Left hindlimb (tissue), 1 donor: ENCODE data around the gene KRTAP19-8.

Experiments used
- DNase-seq: peaks from one replicate; pipeline ENCODE4 v3.0.0-alpha.2; 2018

Gene KRTAP19-8, protein sequence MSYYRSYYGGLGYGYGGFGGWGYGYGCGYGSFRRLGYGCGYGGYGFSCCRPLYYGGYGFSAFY

DNA sequence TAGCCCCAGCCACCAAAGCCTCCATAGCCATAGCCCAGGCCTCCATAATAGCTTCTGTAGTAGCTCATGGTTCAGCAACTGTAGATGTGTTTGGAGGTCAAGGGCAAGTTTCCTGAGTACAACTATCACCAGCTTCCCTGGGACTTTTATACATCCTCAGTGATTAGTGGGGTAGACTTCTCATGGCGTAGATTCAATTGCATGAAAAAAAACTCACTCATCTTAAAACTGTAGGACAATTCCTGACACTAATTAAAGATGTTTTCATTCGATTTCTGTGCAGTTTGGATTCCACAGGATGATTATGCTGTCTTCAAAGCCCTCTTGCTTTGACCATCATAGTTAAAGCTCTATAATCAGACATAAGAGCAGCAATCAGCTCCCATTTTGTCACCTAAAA, at the start of gene KRTAP19-8:
Gene KRTAP19-8, minus strand, starts transcription at position 101 of the 400 bp plus-strand sequence. Its CDS starts 33 bp downstream, at position 68.
- no peak for DNase-seq

DNA sequence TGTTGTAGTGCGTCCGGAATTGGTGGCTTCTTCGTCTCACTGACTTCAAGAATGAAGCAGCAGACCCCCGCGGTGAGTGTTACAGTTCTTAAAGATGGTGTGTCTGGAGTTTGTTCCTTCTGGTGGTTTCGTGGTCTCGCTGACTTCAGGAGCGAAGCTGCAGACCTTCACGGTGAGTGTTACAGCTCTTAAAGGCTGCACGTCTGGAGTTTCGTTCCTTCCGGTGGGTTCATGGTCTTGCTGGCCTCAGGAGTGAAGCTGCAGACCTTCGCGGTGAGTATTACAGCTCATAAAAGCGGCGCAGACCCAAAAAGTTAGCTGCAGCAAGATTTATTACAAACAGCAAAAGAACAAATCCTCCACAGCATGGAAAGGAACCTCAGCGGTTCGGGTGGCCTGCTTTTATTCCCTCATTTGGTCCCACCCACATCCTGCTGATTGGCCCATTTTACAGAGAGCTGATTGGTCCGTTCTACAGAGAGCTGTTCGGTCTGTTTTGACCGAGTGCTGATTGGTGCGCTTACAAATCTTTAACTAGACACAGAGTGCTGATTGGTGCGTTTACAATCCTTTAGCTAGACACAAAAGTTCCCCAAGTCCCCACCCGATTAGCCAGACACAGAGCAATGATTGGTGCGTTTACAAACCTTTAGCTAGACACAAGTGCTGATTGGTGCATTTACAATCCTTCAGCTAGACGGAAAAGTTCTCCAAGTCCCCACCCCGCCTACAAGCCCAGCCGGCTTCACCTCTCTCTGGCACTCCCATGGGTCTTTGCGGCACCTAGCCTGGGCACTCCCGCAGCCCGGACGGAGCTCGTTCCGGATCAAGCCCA, 49.6 kb upstream of the KRTAP19-8 start:
- no peak for DNase-seq

DNA sequence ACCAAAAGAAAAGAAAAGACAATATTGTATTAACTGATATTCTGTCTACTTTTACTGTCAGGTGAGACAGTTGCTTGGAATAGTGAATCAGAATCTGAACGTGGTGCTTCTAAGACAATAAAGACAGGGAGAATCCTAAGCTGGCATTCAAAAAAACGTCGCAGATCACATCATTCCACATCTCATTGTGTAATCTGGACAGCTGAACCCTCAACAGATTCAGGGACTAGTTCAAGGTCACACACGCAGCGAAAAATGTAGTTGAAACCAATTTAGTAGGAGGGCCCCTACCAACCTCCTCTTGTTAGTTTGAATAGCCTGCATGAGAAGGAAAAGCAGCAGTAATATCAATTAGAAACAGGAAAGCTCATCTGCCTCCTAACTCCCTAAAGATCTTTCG, 46.4 kb upstream of the KRTAP19-8 start:
- no peak for DNase-seq

DNA sequence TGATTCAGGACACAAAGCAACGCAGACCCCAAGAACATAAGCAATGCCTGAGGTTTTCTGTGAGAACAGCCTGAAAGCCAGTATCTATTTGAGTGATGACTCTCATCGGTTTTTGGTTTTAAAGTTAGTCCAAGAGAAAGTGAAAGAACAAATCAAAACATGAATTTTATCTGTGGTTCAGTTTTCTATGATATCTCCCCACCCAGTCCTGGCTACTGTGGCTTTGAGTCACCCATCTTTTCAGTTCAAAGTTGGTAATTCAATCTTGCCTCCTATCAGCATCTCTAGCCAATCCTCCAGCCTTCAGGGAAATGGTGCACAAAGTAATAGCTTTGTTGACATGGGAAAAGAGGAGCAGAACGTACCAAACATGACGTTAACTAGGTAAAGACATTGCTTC, 40.5 kb upstream of the KRTAP19-8 start:
- no peak for DNase-seq

DNA sequence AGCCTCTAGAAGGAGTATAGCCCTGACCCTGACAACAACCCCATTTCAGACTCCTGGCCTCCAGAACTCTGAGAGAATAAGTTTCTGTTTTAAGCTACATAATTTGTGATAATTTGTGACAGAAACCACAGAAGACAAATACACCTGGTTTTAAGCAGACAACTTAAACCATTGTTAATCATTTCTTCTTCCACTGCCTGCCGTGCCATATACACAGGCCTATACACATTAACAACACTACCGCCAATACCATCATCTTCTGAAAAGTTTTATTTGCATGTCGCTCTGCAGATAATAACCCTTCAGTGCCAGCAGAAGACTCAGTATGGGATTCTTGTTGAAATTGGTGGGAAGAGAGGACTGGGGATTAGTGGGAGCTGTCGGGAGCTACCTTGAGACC, 39.9 kb upstream of the KRTAP19-8 start:
- DNase-seq = no peak

DNA sequence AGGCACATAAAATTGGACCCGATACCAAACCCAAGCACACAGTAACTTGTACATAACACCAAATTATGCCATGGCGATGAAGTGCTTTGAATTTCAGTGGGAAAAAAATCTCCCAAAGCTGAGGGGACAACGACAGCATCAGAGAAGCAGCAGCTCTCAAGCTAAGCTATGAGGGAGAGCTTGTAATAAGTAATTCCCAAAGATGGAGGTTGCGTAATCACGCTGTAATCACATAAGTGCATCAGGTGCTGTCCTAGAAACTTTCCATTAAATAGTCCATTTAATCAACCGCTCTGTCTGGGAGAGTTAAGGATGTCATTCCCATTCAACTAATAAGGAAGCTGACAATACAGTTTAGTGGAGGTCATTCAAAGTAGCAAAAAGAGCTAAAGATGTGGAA, 37.6 kb upstream of the KRTAP19-8 start:
- DNase-seq = no peak

DNA sequence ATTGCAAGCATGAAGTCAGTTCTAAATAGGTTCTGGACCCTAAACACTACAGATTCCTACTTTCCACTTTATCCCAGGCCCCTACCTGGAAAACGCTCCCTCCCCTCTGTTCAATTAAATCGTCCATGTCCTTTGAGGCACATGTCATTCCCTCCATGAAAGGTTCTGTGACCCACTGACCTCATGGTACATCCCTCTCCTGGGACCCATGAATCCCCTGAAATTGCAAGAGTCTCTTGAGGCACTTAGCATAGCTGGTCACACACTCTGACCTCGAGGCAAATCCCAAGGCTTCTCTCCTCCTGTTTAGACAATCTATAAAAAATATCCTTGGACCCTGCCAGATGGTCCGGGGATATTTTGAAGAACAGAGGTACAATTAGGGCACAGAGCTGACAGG, 34.3 kb upstream of the KRTAP19-8 start:
- DNase-seq = no peak

DNA sequence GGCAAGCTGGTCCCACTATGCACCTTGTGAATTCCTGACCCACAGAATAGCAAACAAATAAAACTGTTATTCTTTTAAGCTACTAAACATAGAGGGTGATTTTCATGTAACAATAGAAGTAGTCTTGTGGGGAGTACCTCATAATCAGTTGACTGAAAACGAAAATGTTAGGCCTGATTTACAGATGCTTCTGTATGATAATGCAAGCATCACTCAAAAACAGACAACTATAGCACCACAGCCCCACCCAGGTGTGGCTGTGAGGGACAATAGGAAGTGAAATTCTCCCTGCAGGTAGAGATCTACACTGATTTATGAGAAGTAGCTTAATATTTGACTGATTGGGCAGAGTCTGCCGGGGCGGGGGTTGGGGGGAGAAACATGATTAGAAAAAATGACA, 26.5 kb upstream of the KRTAP19-8 start:
- no peak for DNase-seq

DNA sequence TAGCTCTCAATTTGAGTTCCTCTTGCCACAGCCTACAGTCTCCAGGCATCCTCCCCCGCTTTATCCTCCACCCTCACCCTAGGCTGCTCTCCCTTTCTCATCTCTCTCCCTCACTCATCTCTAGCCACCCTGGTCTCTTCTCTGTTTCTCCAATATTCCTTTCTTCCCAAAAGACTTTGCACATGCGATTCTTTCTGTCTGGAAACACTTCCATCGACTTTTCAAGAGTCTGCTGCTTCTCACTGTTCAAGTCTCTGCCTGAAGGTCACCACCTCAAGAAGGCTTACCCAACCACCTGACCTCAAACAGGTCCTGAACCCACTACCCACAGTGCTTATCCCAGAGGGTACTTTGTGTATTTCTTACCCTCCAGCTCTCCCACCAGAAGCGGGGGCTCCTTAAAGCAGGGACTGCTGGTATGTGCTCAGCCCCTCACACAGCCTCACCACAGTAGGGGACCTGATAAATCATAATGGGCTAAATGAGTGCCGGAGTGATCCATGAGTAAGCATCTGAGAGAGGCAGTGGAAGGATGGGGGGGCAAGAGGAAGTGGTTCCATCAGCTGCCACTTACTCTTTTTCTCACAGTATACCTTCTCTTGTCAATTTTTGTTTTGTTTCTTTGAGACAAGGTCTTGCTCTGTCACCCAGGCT, 14.3 kb upstream of the KRTAP19-8 start:
- DNase-seq = no peak

DNA sequence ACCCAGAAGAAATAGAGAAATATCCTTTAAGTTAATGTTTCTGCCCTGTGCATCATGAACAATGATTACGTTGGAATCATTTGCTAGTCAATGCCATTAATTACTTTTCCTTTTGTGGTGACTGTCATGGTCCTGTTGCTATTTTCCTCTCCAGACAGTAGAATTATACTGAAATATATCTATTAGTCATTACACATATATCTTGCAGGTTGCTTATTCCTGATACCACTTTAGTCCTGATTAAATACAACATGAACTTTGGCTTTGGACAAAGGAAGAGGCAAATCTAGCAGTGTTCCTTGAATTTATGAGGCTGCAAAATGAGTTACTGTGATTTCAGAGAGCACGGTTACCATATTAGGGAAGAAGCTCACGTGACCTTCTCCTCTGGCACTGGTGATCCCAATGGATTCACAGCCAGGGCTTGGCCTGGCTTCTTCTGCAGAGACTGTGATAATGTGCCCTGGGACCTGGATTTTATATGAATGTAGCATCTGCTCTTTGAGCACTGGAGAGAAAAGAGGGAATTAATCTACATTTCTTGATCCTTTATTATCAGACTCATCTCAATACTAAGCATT, 12.4 kb upstream of the KRTAP19-8 start:
- no peak for DNase-seq

DNA sequence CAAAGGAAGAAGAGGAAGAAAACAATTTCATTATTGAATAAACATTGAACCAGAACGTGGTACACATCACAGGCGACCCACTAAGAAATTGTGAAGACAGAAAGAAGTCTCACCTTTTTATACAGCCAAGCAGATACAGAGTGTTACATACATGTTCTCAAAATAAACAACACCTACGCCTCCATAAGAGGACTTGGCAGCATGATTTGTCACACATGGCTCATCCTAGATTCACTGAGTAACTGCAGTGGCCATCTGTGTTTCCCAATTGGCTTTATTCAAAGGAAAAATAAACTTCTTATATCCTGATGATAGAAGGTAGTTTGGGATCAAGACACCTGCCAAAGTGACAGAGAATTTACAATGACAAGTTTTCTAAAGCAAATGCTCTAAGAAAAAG, 7.6 kb upstream of the KRTAP19-8 start:
- DNase-seq = no peak

DNA sequence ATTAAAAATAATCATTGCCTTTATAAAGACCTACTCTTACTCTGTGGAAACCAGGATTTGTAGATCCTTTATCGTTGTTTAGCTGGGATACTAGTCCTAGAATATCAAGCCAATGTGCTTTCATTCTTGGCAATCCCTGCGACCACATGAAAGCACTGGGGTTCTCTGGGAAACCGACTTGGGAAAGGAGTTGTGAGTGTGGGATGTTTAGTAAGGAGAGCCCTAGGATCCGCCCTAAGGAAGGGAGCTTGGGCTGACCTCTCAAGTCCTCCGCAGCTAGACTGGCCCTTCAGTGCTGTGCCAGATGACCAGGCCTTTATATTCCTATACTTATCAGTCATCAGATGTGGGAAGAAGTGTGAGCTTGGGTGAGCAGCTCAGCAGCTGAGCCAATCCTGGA, 5.2 kb upstream of the KRTAP19-8 start:
- no peak for DNase-seq

DNA sequence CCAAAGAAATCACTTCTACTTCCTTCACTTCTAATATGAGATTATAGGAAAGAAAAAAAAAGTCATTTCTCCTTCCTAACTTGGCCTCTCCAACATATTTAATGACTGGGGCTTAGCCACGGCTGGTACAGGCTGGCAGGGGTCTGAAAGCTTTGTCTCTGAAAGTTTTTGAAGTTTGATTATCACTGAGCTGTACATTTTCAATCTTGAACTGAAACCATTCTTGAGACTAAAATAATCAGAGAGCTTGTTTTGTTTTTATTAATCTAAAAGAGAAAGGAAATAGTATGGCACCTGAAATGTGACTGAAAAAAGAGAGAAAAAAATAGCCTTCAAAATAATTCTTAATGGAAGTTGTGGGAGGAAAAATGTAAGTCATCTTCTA, 3.8 kb upstream of the KRTAP19-8 start:
- no peak for DNase-seq

DNA sequence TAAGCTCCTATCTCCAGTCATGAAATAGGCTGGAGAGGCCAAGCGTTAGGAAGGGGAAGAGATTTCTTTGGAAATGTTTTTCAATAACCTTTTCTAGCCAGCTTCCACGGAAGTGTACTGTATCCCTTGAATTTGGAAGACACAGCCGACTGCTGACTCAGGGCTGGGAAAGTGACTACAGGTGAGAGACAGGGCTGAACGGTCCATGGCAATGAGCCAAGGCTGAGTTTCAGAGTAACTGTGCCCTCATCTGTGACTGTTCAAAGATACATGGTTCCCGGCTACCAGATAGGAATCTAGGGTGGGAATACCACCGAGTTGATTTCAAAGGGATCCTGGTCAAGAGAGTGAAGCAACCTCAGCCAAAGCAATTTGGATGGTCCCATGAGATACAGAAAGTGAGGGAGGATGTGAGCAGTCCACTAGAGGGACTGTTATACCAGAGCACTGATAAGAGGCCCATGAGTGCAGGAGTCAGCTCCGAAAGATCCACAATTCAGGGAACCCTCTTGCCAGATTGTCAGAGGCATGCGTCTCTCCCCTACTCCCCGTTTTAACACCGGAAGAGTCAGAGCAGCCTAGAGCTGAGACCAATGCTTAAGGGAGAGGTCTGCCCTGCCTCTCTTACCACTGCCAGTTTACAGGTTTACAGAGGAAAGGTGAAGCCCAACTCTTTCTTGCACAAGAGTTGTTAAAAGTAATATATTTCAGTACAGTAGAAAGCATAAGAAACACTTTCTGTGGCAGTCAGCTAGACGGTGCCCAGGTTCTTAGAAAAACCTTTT, 3.2 kb upstream of the KRTAP19-8 start:
- no peak for DNase-seq

DNA sequence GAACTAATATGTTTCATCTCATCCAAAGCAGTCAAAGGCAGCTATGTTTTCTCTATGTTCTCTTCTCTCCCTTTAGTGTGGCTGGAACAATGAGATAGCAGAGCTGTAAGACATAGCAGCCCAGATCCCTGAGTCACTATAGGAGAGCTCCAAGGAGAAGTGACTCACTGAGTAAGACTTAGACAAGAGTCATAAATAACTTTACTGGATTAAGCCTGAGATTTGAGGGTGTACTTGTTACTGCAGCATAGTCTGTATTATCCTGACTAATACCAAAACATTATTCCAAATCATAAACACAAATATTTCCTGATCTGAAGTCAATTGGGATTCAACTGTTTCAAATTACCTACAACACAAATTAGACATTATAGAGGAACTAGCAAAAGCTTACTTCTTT, 3.9 kb downstream of the KRTAP19-8 start:
- no peak for DNase-seq

DNA sequence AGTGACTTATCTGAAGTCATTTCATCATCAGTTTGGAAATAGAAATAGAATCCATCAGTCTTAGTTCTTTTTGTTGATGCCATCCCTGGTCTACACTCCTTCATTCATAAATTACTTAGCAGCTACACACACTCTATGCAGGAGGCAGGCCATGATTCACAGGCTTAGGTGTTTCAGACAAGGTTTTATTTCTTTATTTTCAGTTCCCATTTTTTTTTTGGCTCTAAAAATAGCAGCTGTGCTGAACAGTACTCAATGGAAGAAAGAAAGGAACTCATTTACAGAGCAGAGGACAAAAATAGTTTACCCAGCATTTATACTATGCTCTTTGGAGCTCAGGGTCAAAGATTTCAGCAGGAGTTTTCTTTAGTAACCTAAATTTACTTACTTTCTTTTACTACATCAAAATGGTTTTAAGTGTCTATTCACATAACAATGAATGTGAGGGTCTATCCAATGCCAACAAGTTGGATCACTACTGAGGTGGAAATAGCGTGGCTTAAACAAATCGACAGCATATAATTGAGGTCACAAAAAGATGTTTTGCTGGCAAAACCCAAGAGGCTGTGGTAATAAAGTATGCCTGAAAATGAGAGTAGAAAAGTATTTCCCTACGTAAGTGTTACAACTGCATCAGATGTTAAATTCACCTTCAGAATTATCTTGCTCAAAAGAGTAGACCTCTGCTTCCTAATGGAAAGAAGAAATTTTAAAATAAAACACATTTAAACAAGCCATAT, 7.7 kb downstream of the KRTAP19-8 start:
- no peak for DNase-seq

DNA sequence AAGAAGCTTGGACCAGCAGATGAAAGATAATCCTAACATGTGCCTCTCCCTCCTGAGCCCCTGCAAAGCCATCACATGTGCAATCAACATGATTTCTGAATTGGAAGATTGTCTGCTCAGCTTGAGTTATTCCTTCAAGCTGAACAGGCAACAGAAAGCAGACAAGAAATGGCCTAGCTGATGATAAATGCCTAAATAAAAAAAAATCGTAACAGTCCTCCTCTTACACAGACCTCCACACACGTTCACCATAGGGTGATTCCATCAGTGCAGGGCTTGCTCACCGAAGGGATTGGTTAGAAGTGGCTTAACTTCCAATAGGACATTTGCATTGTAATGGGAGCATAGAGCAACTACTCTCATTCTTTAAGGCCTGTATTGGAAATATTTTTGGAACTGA, 14.6 kb downstream of the KRTAP19-8 start:
- no peak for DNase-seq

DNA sequence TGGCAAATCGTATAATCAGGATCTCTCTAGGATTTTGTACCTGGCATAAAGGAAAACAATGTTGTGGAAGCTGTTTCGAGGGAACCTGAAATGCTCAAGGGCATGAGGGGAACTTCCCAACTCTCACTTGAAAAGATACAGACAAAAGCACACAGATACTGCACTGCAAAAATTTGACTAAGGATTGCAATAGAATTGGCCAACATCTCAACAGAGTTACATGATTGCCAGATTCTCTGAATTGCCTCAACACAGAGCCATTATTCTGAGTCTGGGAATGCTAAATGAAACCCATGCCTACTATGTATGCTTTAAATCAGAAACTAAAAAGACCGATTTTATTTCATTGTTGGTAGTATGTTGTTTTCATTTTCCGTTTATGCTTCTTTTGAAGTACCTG, 16.0 kb downstream of the KRTAP19-8 start:
- no peak for DNase-seq

DNA sequence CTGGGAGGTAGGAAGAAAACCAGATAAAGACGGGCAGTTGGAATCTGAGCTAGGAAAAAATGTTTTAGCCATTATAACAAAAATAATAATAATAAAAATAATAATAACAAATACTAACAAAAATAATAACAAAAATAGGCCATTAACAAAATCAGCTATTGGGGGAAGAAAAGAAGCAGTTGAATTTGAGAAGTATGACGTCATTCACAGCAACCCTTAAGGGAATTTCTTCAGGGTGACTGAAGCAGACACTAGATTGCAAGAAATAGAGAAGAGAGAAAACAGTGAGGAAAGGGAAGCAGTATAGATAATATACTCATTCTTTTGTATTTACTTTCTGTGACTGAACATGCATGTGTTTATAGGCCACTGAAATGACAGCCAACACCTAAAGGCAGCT, 20.0 kb downstream of the KRTAP19-8 start:
- no peak for DNase-seq

DNA sequence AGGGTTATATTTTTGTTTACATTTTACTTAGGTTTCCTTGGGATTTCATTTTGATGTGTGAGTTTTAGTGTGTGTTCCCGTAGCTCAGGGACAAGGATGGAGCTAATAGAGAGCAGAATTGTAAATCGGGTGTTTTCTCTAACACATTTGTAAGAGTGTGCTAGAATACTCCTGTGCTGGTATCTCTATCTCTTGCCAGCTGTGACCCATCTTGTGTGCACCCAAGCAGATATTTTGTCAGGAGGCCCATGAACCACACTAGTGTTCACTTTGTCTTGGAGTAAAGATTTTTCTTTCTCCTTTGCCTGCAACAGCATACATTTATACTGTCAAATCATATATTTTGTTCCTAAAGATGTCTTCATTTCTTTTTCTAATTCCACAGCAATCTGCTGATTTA, 23.4 kb downstream of the KRTAP19-8 start:
- DNase-seq = no peak

DNA sequence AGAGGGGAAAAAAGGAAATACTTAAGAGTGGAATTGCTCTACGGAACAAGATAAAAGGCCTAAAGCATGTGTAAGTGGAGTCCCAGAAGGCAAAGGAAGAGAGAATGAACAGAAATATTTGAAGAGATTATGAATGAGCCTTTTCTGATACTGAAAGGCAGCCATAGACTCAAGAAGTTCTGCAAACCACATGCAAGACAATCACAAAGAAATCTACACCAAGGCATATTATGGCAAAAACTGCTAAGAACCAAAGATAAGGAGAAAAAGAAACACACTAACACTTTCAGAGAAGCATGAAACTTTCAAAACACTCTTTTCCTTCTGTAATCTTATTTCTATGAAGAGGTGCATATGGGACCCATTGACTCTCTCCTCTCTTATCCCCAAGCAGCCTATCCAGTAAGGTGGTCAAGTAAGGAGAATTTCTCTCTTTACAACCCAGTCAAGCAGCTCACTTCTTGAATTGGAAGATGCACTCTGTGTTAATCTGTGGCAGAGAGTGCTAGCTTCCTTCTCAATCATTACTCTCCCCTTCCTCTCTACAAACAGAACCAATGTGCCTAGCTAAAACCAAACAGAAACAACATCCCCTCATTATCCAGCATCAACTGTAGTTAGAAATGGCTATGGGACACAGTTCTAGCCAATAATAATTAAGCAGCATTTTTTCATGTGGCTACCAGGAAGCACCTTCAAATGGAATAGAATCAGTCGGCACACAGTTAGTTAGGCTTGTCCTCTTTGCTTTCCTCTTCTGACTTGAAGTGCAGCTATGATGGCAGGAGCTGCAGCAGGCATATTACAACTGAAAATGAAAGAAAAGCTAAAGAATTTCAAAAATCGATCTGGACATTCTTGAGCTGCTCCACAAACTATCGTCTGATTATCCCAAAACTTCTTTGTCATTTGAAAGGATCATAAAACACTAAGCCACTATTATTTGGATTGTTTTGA, 25.9 kb downstream of the KRTAP19-8 start:
- DNase-seq = no peak
